GM12864 (cell line): ENCODE results near the gene AHCY.
"Not testable (repeated sequence)": the region's sequence is repeated elsewhere in the genome, so short reads cannot be mapped to it uniquely, and the experiment has no call there.

Experiments
- DNase-seq: peaks from one replicate; pipeline ENCODE4 v3.0.0-alpha.2; 2011; ENCODE audit warnings: low read depth
- H3K4me3 ChIP-seq: 2 replicates; pipeline ENCODE4 v1.5.1; 2011; ENCODE audit warnings: mild to moderate bottlenecking, low read depth, low read length, control low read depth
- TF ChIP-seq, protein P1 (sequence below): IDR thresholded peaks from 2 replicates; pipeline ENCODE4 v1.5.1; 2011; ENCODE audit warnings: low read depth, mild to moderate bottlenecking, moderate library complexity, low read length, control low read depth, inconsistent platforms; ENCODE audit errors: missing control alignments

The AHCY gene

DNA sequence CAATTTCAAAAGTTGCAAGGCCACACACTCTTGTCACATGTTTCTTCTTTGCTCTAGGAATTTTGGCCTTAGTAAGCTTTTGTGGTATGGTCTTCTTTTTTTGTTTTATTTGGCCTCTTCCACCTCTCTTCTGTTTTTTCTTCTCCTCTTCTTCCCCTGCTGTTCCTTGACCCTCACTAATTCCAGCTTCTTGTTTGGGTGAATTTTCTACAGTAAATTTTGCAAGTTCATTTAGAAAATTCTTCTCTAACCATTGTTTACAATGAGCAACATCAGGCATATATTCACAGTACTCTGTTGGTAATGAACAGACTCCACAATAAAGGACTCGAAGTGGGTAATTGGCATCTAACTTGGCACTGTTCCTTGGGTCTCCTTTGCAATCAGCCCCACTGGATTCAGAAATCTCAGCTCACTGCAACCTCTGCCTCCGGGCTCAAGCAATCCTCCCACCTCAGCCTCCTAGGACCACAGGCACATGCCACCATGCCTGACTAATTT lies 57.0 kb downstream of the AHCY start:
- DNase-seq: no peak
- H3K4me3 ChIP-seq: no peak overlapping the region
- TF ChIP-seq, protein P1, sequence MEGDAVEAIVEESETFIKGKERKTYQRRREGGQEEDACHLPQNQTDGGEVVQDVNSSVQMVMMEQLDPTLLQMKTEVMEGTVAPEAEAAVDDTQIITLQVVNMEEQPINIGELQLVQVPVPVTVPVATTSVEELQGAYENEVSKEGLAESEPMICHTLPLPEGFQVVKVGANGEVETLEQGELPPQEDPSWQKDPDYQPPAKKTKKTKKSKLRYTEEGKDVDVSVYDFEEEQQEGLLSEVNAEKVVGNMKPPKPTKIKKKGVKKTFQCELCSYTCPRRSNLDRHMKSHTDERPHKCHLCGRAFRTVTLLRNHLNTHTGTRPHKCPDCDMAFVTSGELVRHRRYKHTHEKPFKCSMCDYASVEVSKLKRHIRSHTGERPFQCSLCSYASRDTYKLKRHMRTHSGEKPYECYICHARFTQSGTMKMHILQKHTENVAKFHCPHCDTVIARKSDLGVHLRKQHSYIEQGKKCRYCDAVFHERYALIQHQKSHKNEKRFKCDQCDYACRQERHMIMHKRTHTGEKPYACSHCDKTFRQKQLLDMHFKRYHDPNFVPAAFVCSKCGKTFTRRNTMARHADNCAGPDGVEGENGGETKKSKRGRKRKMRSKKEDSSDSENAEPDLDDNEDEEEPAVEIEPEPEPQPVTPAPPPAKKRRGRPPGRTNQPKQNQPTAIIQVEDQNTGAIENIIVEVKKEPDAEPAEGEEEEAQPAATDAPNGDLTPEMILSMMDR: no peak

DNA sequence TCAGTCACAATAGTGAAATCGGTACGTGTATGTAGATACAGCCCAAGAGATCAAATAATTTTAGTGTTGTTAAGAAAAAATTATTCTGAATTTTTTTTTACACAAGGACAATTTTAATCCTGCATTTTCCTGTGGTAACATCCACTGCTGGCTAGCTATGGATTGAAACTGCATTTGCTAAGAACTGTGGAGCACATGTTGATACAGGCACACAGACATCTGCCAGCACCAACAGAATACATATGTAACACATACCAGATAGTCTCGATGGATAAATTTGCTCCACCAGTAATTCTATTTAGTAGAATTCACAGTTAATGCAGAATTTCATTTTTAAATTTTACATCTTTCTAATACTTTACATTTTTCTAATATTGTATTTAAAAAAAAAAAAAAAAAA lies 59.8 kb downstream of the AHCY start:
- H3K4me3 ChIP-seq: no peak overlapping the region
- DNase-seq: no peak
- TF ChIP-seq, protein P1: no peak

GRCh38 chr20:34242879-34243278 lies 60.3 kb downstream of the AHCY start:
- TF ChIP-seq, protein P1: no peak
- H3K4me3 ChIP-seq: no peak overlapping the region
- no peak for DNase-seq

GRCh38 chr20:34242015-34242414 lies 61.1 kb downstream of the AHCY start:
- not testable (repeated sequence) for DNase-seq, H3K4me3 ChIP-seq

GRCh38 chr20:34240693-34241615 lies 62.2 kb downstream of the AHCY start, which contains the start of gene ASIP:
ASIP (plus strand) TSS chr20:34241423; CDS start chr20:34260375, 18,952 bp downstream.
- H3K4me3 ChIP-seq: no peak within 1 kb of the TSS
- DNase-seq: no peak
- TF ChIP-seq, protein P1: no peak

GRCh38 chr20:34240121-34240520 lies 63.0 kb downstream of the AHCY start:
- H3K4me3 ChIP-seq: no peak overlapping the region
- DNase-seq: no peak
- TF ChIP-seq, protein P1: no peak

DNA sequence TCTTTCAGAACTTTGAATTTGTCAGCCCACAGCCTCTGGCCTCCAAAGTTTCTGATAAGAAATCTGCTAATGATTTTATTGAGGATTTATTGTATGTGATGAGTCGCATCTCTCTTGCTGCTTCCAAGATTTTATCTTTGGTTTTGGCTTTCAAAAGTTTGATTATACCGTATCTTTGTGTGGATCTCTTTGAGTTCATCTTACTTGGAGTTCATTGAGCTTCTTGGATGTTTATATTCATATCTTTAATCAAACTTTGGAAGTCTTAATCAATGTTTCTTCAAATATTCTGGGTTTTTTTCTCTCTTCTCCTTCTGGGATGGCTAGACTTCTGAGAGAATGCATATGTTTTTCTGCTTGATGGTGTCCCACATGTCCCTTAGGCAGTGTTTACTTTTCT lies 65.2 kb downstream of the AHCY start:
- H3K4me3 ChIP-seq: no peak overlapping the region
- TF ChIP-seq, protein P1: no peak
- no peak for DNase-seq
